Medulla oblongata (tissue), 1 donor: ENCODE measurements around the gene ZNF688.
A peak's percentile ranks its signal among the peaks of the same experiment; 100 is the strongest.
"Not testable (repeated sequence)": the region's sequence is repeated elsewhere in the genome, so short reads cannot be mapped to it uniquely, and the experiment has no call there.

Experiments
- DNase-seq: peaks from one replicate; pipeline ENCODE4 v3.0.0-alpha.2; 2015; ENCODE audit errors: extremely low spot score

Gene ZNF688

GRCh38 chr16:30533748-30534367 lies 37.7 kb downstream of the ZNF688 start:
- no peak for DNase-seq

GRCh38 chr16:30533146-30533522 lies 38.4 kb downstream of the ZNF688 start:
- no peak for DNase-seq

- DNase-seq: no peak
Observed at GRCh38 chr16:30532285-30533145, 39.0 kb downstream of the ZNF688 start.

- DNase-seq: no peak
Observed at GRCh38 chr16:30530163-30531037, 41.1 kb downstream of the ZNF688 start.

- DNase-seq: no peak
Observed at GRCh38 chr16:30528799-30529457, 42.6 kb downstream of the ZNF688 start.

GRCh38 chr16:30527635-30528178 lies 43.8 kb downstream of the ZNF688 start:
- DNase-seq: peak; percentile 70

GRCh38 chr16:30526823-30527634 lies 44.5 kb downstream of the ZNF688 start:
- DNase-seq: peak; percentile 98

- peak; percentile 26 for DNase-seq
Observed at GRCh38 chr16:30526137-30526822, 45.2 kb downstream of the ZNF688 start, which contains the start of gene ZNF768. Gene ZNF768, minus strand, starts transcription at chr16:30526566. Its CDS starts 153 bp downstream, at chr16:30526413.

GRCh38 chr16:30525844-30526136 lies 45.7 kb downstream of the ZNF688 start:
- DNase-seq: no peak

GRCh38 chr16:30524575-30525568 lies 46.6 kb downstream of the ZNF688 start:
- DNase-seq: no peak

- DNase-seq: no peak
Observed at GRCh38 chr16:30523768-30524574, 47.5 kb downstream of the ZNF688 start.

GRCh38 chr16:30522702-30523463 lies 48.6 kb downstream of the ZNF688 start:
- not testable (repeated sequence) for DNase-seq

GRCh38 chr16:30521873-30522641 lies 49.5 kb downstream of the ZNF688 start:
- DNase-seq: no peak

- no peak for DNase-seq
Observed at GRCh38 chr16:30521476-30521872, 50.0 kb downstream of the ZNF688 start.
